Choroid plexus epithelial cell (primary cell): ENCODE data around the gene ANKRD39.

Experiments used
- DNase-seq: peaks from one replicate; pipeline ENCODE4 v3.0.0-alpha.2; 2010; ENCODE audit warnings: low read depth
- H3K4me3 ChIP-seq: 2 replicates; pipeline ENCODE4 v1.5.1; 2011; ENCODE audit warnings: low read depth, mild to moderate bottlenecking, control low read depth, low read length, moderate library complexity
- TF ChIP-seq, protein P1 (sequence below): conservative IDR thresholded peaks from 2 replicates; pipeline ENCODE4 v1.5.1; 2011; ENCODE audit warnings: low read depth, mild to moderate bottlenecking, control low read depth, inconsistent platforms, low read length, moderate library complexity

The ANKRD39 gene

DNA sequence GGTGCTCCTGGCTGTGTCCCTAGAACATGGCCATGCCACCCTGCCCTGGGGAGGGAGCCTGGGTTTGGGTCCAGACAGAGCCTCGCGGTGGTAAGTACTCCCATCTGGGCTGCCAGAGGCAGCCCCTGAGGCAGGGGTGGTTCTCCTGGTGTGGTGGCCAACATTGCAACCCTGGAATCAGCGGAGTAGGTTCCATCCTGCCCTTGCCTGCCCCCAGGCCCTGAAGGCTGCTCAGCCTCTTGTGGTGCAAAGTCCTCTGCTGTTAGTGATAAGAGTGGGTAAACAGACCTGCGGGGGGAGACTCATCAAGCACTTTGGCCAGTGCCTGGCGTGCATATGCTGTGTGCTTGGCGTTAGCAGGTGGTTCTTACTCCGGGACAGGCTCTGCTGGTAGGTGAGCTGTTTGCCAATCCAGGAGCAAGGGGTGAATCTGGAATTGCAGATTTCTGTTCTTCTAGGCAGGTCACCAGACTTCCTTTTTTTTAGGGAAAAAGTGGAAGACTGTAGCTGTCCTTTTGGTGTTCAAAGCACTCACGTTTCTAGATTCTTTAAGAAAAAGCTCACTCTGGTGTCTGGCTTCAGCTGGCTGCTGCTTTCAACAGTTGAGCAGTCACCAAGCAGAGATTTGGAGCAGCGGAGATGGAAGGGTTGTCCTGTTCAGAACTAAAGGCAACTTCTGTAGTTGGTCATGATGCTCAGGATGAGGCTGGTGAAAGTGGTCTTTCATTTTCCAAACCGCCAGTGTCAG lies 38.5 kb downstream of the ANKRD39 start:
- DNase-seq, result no peak
- TF ChIP-seq, protein P1, sequence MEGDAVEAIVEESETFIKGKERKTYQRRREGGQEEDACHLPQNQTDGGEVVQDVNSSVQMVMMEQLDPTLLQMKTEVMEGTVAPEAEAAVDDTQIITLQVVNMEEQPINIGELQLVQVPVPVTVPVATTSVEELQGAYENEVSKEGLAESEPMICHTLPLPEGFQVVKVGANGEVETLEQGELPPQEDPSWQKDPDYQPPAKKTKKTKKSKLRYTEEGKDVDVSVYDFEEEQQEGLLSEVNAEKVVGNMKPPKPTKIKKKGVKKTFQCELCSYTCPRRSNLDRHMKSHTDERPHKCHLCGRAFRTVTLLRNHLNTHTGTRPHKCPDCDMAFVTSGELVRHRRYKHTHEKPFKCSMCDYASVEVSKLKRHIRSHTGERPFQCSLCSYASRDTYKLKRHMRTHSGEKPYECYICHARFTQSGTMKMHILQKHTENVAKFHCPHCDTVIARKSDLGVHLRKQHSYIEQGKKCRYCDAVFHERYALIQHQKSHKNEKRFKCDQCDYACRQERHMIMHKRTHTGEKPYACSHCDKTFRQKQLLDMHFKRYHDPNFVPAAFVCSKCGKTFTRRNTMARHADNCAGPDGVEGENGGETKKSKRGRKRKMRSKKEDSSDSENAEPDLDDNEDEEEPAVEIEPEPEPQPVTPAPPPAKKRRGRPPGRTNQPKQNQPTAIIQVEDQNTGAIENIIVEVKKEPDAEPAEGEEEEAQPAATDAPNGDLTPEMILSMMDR, result no peak
- H3K4me3 ChIP-seq, result no peak overlapping the region

DNA sequence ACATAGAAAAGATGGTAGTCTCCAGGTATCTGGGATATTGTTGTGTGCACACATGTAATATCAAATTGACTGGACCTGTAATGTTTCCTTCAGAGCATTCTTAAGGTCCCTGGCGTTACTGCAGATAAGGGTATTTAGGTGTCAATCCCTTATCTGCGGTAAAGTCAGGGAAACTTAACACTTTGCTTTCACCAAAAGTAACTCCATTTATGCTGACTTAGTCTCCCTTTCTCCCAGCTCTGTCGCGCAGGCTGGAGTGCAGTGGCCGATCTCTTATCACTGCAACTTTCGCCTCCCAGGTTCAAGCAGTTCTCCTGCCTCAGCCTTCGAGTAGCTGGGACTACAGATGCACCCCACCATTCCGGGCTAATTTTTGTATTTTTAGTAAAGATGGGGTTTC lies 39.9 kb downstream of the ANKRD39 start:
- TF ChIP-seq, protein P1, result no peak
- DNase-seq, result no peak
- H3K4me3 ChIP-seq, result no peak overlapping the region

DNA sequence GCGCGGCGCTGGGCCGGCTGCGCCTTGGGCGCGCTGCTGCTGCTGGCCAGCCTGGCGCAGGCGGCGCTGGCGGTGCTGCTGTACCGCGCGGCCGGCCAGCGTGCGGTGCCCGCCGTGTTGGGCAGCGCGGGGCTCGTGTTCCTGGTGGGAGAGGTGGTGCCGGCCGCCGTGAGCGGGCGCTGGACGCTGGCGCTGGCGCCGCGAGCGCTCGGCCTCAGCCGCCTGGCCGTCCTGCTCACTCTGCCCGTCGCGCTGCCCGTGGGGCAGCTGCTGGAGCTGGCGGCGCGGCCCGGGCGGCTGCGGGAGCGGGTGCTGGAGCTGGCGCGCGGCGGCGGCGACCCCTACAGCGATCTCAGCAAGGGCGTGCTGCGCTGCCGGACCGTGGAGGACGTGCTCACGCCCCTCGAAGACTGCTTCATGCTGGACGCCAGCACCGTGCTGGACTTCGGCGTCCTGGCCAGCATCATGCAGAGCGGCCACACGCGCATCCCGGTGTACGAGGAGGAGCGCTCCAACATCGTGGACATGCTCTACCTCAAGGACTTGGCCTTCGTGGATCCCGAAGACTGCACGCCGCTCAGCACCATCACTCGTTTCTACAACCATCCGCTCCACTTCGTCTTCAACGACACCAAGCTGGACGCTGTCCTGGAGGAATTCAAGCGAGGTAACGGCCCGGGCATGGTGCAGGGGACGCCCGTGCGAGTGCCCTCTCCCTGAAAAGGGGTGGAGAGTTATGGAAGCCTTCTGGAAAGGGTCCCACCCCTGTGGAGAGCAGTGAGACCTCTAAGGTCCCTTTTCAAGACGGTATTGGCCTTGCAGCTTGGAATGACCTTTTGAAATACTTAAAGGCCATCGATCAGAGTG lies 40.7 kb downstream of the ANKRD39 start:
- TF ChIP-seq, protein P1, result no peak
- DNase-seq, result peak; percentile 40
- H3K4me3 ChIP-seq, result peak overlapping the region; percentile 70

DNA sequence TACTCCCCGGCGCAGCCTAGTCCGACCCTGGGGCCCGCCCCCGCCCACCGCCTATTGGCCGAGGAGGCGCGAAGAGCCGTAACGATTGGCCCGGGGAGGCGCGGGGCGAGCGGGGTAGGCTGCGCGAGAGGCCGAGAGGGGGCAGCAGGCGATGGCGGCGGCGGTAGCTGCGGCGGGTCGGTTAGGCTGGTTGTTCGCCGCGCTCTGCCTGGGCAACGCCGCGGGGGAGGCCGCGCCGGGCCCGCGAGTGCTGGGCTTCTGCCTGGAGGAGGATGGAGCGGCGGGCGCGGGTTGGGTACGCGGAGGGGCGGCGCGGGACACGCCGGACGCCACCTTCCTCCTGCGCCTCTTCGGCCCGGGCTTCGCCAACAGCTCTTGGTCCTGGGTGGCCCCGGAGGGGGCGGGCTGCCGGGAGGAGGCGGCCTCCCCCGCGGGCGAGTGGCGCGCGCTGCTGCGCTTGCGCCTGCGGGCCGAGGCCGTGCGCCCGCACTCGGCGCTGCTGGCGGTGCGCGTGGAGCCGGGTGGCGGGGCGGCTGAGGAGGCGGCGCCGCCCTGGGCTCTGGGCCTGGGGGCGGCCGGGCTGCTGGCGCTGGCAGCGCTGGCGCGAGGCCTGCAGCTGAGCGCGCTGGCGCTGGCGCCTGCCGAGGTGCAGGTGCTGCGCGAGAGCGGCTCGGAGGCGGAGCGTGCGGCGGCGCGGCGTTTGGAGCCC lies 41.5 kb downstream of the ANKRD39 start, which contains the start of gene CNNM3:
Gene CNNM3 (plus strand): TSS at position 142 of the 709 bp plus-strand sequence. CDS start 10 bp downstream, at position 152.
- TF ChIP-seq, protein P1, result peak; percentile 49
- peak; percentile 94 for DNase-seq
- peak within 1 kb of the TSS; percentile 70 for H3K4me3 ChIP-seq

DNA sequence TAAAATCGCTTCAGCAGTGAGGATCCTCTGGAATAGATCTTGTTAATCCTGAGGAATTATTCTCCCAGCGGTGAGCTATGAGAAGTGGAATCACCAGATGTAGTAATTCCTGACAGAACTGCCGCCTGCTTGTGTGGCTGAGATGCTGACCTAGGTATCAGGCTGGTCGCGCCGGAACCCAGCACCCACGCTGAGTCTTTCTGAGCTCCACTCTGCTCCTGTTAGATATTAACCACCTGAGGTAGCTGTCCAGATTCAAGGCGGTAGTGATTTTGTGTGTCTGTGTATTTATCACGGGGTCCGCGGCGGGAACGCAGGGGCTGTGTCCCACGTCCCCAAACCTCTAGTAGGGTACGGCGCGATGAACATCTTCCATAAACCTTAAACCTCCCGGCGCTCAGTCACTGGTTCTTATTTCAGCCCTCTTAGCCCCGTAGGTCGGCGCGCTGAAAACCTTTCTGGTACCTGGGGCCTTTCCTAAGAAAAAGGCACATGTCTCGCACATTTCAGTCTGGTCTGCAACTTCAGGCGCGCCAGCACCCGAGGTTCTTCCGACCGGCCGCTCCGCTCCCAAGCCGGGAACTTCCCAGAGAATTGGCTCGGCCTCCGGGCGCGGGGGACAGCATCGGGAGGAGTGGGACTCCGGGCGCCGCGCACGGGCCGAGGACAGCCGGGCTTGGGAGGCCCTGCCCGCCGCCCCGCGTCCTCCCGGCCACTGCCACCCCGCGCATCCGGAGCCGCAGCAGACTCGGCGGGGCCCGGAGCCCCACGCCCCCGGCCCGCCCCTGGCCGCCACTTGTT lies 42.3 kb downstream of the ANKRD39 start:
- DNase-seq, result peak; percentile 63
- TF ChIP-seq, protein P1, result peak; percentile 3
- H3K4me3 ChIP-seq, result peak overlapping the region; percentile 70

DNA sequence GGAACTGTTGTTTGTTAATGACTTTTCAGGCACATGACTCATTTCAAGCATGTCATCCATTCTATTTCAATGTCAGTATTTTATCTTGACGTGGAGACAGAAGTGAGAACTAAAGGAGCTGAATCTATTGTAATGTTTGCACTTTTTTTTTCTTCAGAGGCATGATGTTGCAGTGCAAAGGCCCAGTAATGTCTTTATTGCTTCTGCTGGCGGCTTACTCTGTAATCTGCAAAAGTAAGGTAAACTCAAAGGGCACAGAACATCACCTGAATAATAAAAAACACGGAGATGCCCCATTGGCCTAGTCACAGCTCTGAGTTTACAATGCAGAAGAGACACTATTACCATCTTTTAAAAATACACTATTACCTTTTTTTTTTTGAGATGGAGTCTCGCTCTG lies 44.2 kb downstream of the ANKRD39 start:
- DNase-seq, result no peak
- TF ChIP-seq, protein P1, result no peak

More for the DNA sequence above, 44.2 kb downstream of the ANKRD39 start:
- no peak overlapping the region for H3K4me3 ChIP-seq
